GM21576 (cell line): ENCODE data around the gene RASD2.

Experiments used
- ATAC-seq: cut with Tn5 transposase; IDR thresholded peaks from one replicate; pipeline ENCODE4 v1.9.1; 2021; ENCODE audit warnings: mild to moderate bottlenecking, moderate library complexity; ENCODE audit not compliant: unreplicated experiment

RASD2 gene

DNA sequence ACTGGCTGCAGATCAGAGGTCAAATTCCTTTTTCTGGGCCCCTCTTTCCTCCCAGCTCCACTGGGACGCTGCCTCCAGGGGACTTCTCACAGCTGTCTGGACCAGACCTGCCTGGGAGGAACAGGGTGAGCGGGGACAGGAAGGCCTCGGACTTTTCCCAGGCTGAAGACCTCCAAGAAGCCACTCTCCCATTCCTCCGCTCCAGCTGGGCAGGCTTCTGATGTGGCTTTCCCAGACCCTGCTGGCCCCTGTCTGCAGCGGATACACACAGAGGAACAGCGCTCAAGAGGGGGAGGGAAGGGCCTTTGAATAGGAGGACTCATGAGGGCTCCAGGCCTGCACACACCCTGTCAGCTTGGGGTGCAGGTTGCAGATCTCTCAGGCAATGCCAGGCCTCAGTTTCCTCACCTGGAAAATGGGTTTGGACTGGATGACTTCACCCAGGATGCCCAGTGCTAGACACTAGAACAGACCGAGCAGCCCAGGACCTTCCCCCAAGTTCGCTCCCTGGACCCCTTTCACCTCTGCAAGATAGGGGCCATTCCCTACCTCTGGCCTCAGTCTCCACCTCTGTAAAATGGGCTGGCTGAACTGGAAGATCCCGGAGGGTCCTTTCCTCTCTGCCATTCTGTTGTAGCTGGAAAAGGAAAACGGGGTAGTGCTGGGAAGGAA is 39.9 kb downstream of the RASD2 start:
- ATAC-seq, result no peak

GRCh38 chr22:35581023-35581413 is 40.4 kb downstream of the RASD2 start:
- no peak for ATAC-seq

- ATAC-seq, result no peak
Observed at GRCh38 chr22:35582218-35582860, 41.7 kb downstream of the RASD2 start.

- ATAC-seq, result no peak
Observed at GRCh38 chr22:35582861-35583670, 42.4 kb downstream of the RASD2 start.

DNA sequence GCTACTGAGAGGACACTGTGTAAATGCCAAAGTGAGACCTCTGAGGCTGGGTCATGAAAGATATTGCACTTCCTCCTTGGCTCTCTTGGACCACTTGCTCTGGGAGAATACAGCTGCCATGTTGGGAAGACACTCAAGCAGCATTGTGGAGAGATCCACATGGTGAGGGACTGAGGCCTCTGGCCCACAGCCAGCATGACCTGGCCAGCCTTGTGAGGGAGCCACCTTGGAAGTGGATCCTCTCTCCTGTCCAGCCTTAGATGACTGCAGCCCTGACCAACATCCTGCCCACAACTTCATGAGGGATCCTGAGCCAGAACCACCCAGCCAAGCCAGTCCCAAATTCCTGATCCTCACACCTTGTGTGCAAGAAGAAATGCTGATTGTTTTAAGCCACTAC is 46.1 kb downstream of the RASD2 start:
- no peak for ATAC-seq

DNA sequence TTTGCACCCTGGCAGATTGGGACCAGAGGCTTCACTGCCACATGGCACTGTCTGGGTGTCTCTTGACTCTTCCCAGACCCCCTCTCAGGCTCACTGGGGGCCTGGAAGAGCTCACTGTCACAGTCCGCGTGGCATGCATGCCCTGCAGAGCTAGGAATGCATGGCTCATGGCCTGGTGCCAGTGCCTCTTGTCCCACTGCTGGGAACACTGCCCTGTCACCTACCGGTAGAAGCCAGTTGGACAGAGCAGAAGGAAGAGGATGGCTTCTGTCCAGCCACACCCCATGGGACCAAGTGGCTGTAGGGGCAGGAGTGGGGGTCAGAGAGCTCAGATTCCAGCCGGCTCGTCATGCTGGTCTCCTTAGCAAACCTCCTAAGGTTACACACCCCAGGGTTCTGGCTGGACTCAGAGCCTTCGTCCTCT is 46.8 kb downstream of the RASD2 start:
- no peak for ATAC-seq

GRCh38 chr22:35587896-35588295 is 47.3 kb downstream of the RASD2 start:
- no peak for ATAC-seq

DNA sequence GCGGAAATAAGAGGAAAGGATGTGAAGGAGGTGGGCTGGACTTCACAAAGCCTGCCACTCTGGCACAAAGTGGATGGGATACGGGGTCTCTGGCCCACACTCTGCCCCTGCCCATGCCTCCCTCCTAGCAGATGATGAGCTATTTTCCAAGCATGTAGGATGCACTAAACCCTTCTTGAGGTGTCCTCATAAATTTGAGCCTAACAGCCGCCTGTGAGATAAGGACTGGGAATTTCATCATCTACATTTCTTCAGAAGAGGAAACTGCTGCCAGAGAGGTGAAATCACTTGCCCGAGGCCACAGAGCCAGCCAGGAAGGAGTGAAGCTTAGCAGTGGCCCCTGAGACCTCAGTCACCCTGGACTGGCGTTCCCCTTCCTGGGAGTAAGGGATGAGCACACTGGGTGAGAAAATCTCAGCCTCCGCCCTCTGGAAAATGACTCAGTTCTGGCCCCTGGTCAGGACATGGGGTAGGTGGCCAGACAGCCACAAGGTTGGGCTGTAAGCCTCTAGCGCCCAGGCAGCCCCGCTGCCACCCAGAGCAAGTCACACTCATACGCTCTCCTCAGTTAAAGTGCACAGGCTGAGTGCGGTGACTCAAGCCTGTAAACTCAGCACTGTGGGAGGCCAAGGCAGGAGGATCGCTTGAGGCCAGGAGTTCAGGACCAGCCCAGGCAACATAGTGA is 48.6 kb downstream of the RASD2 start:
- no peak for ATAC-seq

DNA sequence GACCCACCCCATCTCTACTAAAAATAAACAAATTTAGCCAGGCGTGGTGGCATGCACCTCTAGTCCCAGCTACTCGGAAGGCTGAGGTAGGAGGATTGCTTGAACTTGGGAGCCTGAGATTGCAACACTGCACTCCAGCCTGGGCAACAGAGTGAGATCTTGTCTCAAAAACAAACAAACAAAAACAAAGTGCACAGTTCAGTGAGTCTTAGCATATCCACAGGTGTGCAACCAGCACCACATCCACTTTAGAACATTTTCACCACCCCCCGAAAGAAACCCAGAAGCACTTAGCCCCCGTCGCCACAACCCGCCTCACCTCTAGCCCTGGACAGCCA is 49.1 kb downstream of the RASD2 start:
- no peak for ATAC-seq

DNA sequence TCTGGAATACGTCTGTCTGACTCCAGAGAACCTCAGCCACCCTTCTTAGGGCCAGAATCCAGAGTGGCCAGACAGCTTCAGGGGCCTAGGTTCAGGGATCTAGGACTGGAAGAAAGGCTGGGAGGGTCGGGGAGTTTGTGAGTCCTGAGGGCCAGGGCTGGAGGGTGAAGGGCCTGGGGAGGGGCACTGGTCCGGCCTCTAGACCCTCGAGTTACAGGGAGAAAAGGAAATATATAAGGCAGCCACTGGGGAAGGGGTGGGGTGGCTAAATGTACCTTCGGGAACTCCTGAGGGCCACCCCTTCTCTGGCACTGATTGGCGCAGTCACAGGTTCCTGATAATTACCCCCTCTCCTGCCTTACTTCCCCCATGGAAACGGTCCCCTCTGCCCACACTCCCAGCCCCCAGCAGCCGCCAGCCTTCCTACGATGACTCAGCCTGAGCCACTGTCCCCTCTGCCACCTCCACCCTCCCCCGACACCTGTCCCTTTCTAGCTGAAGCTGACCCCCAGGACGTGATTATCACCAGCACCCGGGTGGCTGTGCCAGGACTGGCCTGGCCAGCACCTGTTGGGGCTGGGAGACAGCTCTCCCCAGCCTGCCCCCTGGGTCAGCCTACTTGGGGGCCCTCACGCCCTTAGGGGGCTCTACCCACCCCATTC is 50.1 kb downstream of the RASD2 start:
- no peak for ATAC-seq

GRCh38 chr22:35591714-35592417 is 51.2 kb downstream of the RASD2 start:
- ATAC-seq, result no peak

GRCh38 chr22:35592418-35592967 is 51.9 kb downstream of the RASD2 start:
- no peak for ATAC-seq

- ATAC-seq, result no peak
Observed at GRCh38 chr22:35593071-35593890, 52.6 kb downstream of the RASD2 start.

- ATAC-seq, result no peak
Observed at GRCh38 chr22:35593891-35594470, 53.4 kb downstream of the RASD2 start.

GRCh38 chr22:35594686-35595085 is 54.1 kb downstream of the RASD2 start:
- no peak for ATAC-seq

- ATAC-seq, result no peak
Observed at GRCh38 chr22:35596821-35597220, 56.2 kb downstream of the RASD2 start.

GRCh38 chr22:35597692-35598395 is 57.2 kb downstream of the RASD2 start:
- ATAC-seq, result no peak

DNA sequence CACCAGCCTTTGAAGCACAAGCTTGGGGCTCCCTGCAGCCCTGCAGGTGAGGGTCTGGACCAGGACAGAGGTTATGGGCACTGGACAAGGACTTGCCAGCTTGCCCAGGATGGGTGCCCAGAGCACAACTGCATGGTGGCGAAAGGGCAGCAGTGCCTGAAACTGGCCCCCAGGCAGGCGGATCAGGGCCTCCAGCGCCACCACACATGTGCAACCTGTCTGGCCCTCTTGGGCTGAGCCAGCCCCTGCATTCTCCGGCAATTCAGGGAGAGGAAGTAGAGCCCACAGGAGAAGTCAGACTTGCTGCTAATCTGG is 57.7 kb downstream of the RASD2 start:
- no peak for ATAC-seq
